Measurements from ENCODE around the gene TCEA2.

DNA sequence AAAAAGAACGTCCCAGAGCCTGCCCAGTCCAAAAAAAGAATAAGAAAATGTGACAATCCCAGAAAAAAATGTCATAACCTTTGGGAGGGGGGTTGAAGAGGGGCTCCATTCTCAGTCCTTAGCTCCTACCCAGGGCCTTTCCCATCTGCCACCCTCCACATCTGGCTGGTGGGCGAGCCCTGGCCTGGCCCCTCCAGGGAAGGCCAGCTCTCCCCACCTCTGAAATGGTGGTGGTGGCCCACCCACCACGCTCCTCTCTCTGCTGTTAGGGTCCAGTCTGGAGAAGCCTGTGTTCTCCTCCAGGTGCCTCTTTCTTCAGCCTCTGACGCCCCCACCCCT is 15.9 kb downstream of the TCEA2 start:
- TF ChIP-seq POLR2AphosphoS5 (IDR thresholded peaks at IDR 0.05) (no peak), CTCF (IDR thresholded peaks at IDR 0.05) (no peak), POLR2A (IDR thresholded peaks at IDR 0.05) (no peak)
